ENCODE results near the gene DYNC1H1. TPM values are rescaled to one million over a fixed set of nuclear protein-coding genes. Genes with fewer than 3 reads are reported as not detected.
A peak's percentile ranks its signal among the peaks of the same experiment; 100 is the strongest.
"Not testable (repeated sequence)": the region's sequence is repeated elsewhere in the genome, so short reads cannot be mapped to it uniquely, and the experiment has no call there.

Gene DYNC1H1
- total RNA-seq, 1 experiment from 2014 or later, result 833 TPM

DNA sequence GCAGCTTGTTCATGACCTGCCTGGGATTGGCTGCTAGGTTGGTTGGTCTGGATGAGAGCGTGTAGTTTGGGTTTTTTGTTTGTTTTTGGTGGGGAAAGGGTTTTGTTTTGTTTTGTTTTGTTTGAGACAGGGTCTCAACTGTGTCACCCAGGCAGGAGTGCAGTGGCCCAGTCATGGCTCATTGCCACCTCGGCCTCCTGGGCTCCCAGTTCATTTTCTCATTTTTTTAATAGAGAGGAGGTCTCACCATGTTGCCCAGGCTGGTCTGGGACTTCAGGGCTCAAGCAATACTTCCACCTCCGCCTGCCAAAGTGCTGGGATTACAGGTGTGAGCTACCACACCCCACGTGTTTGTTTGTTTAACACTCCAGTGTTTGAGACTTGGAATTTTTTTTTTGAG lies 3.8 kb downstream of the DYNC1H1 start:
- no peak for TF ChIP-seq EZH2 (IDR thresholded peaks at IDR 0.05; ENCODE audit: borderline replicate concordance, low read depth, low read length, poor library complexity, severe bottlenecking)
- TF ChIP-seq, protein P1, sequence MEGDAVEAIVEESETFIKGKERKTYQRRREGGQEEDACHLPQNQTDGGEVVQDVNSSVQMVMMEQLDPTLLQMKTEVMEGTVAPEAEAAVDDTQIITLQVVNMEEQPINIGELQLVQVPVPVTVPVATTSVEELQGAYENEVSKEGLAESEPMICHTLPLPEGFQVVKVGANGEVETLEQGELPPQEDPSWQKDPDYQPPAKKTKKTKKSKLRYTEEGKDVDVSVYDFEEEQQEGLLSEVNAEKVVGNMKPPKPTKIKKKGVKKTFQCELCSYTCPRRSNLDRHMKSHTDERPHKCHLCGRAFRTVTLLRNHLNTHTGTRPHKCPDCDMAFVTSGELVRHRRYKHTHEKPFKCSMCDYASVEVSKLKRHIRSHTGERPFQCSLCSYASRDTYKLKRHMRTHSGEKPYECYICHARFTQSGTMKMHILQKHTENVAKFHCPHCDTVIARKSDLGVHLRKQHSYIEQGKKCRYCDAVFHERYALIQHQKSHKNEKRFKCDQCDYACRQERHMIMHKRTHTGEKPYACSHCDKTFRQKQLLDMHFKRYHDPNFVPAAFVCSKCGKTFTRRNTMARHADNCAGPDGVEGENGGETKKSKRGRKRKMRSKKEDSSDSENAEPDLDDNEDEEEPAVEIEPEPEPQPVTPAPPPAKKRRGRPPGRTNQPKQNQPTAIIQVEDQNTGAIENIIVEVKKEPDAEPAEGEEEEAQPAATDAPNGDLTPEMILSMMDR (conservative IDR thresholded peaks at IDR 0.05; ENCODE audit: low read depth, low read length), result no peak
- Histone ChIP-seq H3K9me3 (ENCODE audit: low read depth, low read length, poor library complexity, severe bottlenecking) (no peaks in the 10 kb centered on the region), H3K36me3 (ENCODE audit: insufficient read depth, low read length, poor library complexity, severe bottlenecking) (peaks cover 24% of the 10 kb centered on the region), H3K27me3 (replicated peaks; ENCODE audit: insufficient read depth, low read depth, low read length, poor library complexity) (no peaks in the 10 kb centered on the region), H3K27ac (ENCODE audit: low read depth, low read length, poor library complexity, severe bottlenecking) (peak overlapping the region; percentile 32), H3K4me1 (ENCODE audit: insufficient read depth, low read length, poor library complexity, severe bottlenecking) (peaks cover 43% of the 10 kb centered on the region), H3K4me3 (ENCODE audit: low read depth, low read length, poor library complexity, severe bottlenecking) (no peak overlapping the region)
- intact Hi-C loops (cut with micrococcal nuclease; ENCODE audit: unreplicated experiment), result no loop called here
- no TSS peak for BruUV-seq (replicated peaks)
- CTCF ChIA-PET, result interaction anchor here (0.6 kb wide), 1 partner anchor 470 kb away, joined by 3 read pairs; no protein-coding TSS in a partner anchor
- POLR2A ChIA-PET (ENCODE audit: low non-redundant PET), result no interaction called here
- DNase-seq (ENCODE audit: low spot score), result no peak

DNA sequence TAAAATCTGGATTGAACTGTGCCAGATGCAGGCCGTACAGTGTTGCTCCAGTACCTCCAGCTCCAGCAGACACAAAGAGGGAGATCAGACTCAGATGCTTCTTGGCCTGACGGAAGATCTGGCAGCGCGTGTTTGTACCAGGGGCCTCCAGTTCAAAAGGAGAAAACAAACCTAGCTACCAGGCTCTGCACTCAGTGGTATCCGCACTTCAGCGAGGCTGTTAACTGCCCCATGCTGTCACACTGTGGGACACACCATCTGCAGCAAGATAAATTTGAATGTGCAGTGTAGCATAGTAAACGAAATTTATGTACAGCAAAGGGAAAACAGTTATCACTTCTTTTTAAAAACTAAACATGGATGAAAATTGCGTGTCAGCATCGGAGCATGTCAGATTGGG lies 5.1 kb downstream of the DYNC1H1 start:
- POLR2A ChIA-PET (ENCODE audit: low non-redundant PET), result interaction anchor here (0.7 kb wide), 1 partner anchor 150 kb away, joined by 3 read pairs; no protein-coding TSS in a partner anchor
- CTCF ChIA-PET, result no interaction called here
- no peaks in the 10 kb centered on the region for H3K9me3 ChIP-seq (ENCODE audit: low read depth, low read length, poor library complexity, severe bottlenecking)
- H3K4me3 ChIP-seq (ENCODE audit: low read depth, low read length, poor library complexity, severe bottlenecking), result no peak overlapping the region
- intact Hi-C loops (cut with micrococcal nuclease; ENCODE audit: unreplicated experiment), result no loop called here
- DNase-seq (ENCODE audit: low spot score), result no peak
- H3K36me3 ChIP-seq (ENCODE audit: insufficient read depth, low read length, poor library complexity, severe bottlenecking), result peaks cover 24% of the 10 kb centered on the region
- H3K27ac ChIP-seq (ENCODE audit: low read depth, low read length, poor library complexity, severe bottlenecking), result peak overlapping the region; percentile 50
- no TSS peak for BruUV-seq (replicated peaks)
- TF ChIP-seq EZH2 (IDR thresholded peaks at IDR 0.05; ENCODE audit: borderline replicate concordance, low read depth, low read length, poor library complexity, severe bottlenecking), result no peak
- TF ChIP-seq, protein P1 (conservative IDR thresholded peaks at IDR 0.05; ENCODE audit: low read depth, low read length), result no peak
- H3K27me3 ChIP-seq (replicated peaks; ENCODE audit: insufficient read depth, low read depth, low read length, poor library complexity), result no peaks in the 10 kb centered on the region
- peaks cover 37% of the 10 kb centered on the region for H3K4me1 ChIP-seq (ENCODE audit: insufficient read depth, low read length, poor library complexity, severe bottlenecking)

DNA sequence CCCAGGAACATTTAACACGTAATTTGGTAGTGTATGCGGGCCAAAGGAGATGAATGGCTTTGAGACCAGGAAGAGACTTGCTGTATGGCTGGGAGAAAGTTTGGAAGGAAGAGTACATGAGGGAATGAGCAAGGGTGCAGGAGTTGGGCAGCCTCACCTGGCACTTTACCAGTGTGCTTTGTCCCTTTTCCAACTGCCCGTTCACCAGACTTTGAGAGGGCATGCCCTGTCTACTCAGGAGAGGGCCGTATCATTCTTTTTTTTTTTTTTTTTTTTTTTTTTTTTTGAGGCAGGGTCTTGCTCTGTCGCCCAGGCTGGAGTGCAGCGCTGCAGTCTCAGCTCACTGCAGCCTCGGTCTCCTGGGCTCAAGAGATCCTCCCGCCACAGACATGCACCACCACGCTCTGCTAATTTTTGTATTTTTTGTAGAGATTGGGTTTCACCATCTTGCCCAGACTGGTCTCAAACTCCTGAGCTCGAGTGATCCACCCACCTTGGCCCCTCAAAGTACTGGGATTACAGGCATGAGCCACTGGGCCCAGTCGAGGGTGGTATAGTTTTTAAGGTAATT lies 6.5 kb downstream of the DYNC1H1 start:
- Histone ChIP-seq H3K36me3 (ENCODE audit: insufficient read depth, low read length, poor library complexity, severe bottlenecking) (peaks cover 36% of the 10 kb centered on the region), H3K4me1 (ENCODE audit: insufficient read depth, low read length, poor library complexity, severe bottlenecking) (peaks cover 37% of the 10 kb centered on the region), H3K9me3 (ENCODE audit: low read depth, low read length, poor library complexity, severe bottlenecking) (no peaks in the 10 kb centered on the region), H3K27ac (ENCODE audit: low read depth, low read length, poor library complexity, severe bottlenecking) (peak overlapping the region; percentile 71), H3K4me3 (ENCODE audit: low read depth, low read length, poor library complexity, severe bottlenecking) (no peak overlapping the region), H3K27me3 (replicated peaks; ENCODE audit: insufficient read depth, low read depth, low read length, poor library complexity) (no peaks in the 10 kb centered on the region)
- intact Hi-C loops (cut with micrococcal nuclease; ENCODE audit: unreplicated experiment), result no loop called here
- no peak for TF ChIP-seq EZH2 (IDR thresholded peaks at IDR 0.05; ENCODE audit: borderline replicate concordance, low read depth, low read length, poor library complexity, severe bottlenecking)
- TF ChIP-seq, protein P1 (conservative IDR thresholded peaks at IDR 0.05; ENCODE audit: low read depth, low read length), result no peak
- ChIA-PET POLR2A (ENCODE audit: low non-redundant PET) (no interaction called here), CTCF (no interaction called here)
- BruUV-seq (replicated peaks), result no TSS peak
- DNase-seq (ENCODE audit: low spot score), result no peak

DNA sequence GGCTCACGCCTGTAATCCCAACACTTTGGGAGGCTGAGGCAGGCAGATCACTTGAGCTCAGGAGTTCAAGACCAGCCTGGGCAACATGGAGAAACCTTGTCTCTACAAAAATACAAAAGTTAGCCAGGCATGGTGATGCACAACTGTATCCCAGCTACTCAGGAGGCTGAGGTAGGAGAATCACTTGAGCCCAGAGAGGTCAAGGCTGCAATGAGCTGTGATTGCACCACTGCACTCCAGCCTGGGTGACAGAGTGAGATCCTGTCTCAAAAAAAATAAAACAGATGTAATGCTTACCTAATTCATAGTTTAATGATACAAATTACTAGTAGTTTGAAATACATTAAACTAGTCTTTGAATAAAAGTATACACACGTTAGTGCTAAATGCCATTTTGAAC lies 7.1 kb downstream of the DYNC1H1 start:
- DNase-seq (ENCODE audit: low spot score); intact Hi-C loops (cut with micrococcal nuclease; ENCODE audit: unreplicated experiment); H3K4me3 ChIP-seq (ENCODE audit: low read depth, low read length, poor library complexity, severe bottlenecking); BruUV-seq (replicated peaks); CTCF ChIA-PET; POLR2A ChIA-PET (ENCODE audit: low non-redundant PET); H3K9me3 ChIP-seq (ENCODE audit: low read depth, low read length, poor library complexity, severe bottlenecking); H3K27me3 ChIP-seq (replicated peaks; ENCODE audit: insufficient read depth, low read depth, low read length, poor library complexity): not testable (repeated sequence)
- H3K27ac ChIP-seq (ENCODE audit: low read depth, low read length, poor library complexity, severe bottlenecking), result peak overlapping the region; percentile 71
- peaks cover 37% of the 10 kb centered on the region for H3K4me1 ChIP-seq (ENCODE audit: insufficient read depth, low read length, poor library complexity, severe bottlenecking)
- peaks cover 41% of the 10 kb centered on the region for H3K36me3 ChIP-seq (ENCODE audit: insufficient read depth, low read length, poor library complexity, severe bottlenecking)
